GM13977 (cell line): Measurements from ENCODE around the gene HSPA14.
"Not testable (repeated sequence)": the region's sequence is repeated elsewhere in the genome, so short reads cannot be mapped to it uniquely, and the experiment has no call there.

Source experiments
- DNase-seq: peaks from one replicate; pipeline ENCODE4 v3.0.0; 2012; ENCODE audit warnings: low spot score
- CTCF ChIP-seq: IDR thresholded peaks from 2 replicates; pipeline ENCODE4 v1.5.1; 2012; ENCODE audit warnings: mild to moderate bottlenecking, control low read depth; ENCODE audit not compliant: insufficient read depth; ENCODE audit errors: extremely low read depth, missing control alignments
- in situ Hi-C: fragments of 300-500 bp; cut with MboI; formaldehyde crosslinking; loops from one replicate; pipeline ENCODE4 v1.12.0; 2022; ENCODE audit warnings: low sequenced_read_pairs, low pct_unique_long_range_greater_than_20kb, mixed read lengths, inconsistent platforms; ENCODE audit not compliant: unreplicated experiment

The HSPA14 gene

DNA sequence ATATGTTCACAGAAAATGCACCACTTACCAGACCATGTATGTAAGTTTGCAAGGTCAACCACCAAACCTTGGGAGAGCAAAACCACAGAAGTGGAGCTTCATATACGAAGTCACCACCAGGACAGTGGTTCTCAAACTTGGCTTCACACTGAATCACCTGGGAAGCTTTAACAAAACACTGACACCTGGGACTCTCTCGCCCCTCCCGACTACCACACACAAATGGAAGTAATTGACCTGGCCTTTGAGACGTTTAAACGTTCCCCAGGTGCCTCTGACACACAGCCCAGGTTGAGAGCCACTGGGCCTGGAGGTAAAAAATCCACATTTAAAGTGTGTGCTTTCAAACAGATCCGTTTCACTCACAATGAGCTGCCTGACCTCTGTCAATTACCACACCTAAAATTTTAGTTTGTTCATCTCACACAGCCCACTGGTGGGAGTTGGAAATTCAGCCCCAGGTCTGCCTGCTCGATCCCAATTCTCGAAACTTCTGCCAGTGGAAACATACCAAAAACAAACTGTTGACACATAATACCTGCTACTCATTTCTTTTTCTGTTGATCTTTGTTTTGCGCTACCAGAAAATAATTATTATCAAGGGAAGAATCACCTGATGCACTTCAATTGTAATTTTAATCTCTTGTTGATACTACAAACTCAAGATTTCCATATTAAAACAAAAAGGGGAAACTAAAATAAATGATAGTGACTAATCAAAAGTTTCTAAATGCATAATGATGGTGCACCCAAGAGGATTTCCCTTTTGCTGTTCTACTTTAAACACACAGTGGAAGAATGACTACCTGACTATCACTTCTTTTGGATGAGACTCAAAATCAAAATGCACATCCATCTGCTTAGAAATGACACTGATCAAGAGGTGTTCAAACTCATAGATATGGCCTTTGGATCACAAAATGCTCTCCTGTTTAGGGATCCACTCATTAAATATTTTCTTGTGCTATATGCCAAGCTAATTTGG is 26.8 kb upstream of the HSPA14 start:
- no peak for TF ChIP-seq CTCF
- DNase-seq = no peak
- in situ Hi-C loops = no loop called here

DNA sequence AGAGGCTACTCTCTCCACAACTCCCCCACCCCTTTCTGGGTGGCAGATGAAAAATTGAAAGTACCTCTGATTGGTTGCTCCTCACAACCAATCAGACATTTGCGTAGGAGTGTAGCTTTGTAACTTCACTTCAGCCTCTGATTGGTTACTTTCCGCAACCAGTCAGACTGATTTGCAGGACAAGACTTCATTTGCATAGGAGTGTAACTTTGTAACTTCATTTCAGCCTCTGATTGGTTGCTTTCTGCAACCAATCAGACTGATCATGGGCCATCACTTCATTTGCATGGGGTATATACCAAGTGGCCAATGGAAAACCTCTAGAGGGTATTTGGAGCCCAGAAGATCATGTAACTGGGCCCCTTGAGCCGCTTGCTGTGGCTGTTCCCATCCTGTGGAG is 25.8 kb upstream of the HSPA14 start:
- TF ChIP-seq CTCF = no peak
- DNase-seq = no peak
- in situ Hi-C loops = no loop called here

DNA sequence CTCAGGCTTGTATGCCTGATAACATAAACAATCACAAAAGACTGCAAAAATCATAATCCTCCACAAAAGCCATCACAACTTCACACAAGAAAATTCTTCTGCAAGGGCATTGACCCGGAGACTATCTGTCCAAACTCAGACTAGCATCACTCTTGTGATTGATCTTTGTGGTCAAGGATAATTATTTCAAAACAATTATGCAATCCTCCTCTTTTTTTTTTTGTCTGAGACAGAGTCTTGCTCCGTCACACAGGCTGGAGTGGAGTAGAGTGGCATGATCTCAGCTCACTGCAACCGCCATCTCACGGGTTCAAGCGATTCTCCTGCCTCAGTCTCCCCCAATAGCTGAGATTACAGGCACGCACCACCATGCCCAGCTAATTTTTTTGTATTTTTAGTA is 22.4 kb upstream of the HSPA14 start:
- DNase-seq = no peak
- TF ChIP-seq CTCF = no peak
- in situ Hi-C loops = no loop called here

- in situ Hi-C loops, DNase-seq: not testable (repeated sequence)
Observed at GRCh38 chr10:14816717-14817116, 21.4 kb upstream of the HSPA14 start.

DNA sequence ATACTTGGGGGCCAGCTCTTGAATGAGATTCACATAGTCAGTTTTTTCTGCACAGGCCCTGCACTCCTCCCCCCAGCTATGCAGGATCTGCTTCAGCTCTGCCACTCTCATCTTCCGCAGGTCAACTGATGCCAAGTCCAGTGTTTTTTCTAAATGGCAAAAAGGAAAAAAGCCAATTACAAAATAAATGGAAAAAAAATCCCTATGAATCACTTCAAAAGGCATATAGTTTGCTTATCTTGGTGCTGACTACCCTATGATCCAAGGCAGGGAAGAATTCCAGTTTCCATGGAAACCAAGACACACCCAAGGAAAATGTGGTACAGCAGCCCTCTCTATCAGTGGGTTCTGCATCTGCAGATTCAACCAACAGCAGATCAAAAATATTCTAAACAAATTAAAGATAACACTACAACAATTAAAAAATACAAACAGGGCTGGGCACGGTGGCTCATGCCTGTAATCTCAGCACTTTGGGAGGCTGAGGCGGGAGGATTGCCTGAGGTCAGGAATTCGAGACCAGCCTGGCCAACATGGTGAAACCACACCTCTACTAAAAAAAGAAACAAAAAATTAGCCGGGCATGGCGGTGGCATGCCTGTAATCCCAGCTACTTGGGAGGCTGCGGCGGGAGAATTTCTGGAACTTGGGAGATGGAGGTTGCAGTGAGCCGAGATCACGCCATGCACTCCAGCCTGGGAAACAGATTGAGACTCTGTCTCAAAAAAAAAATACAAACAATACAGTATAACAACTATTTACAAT is 17.9 kb upstream of the HSPA14 start:
- no peak for TF ChIP-seq CTCF
- DNase-seq = no peak
- in situ Hi-C loops = loop anchor here (10.0 kb wide), 1 partner anchor 285 kb away; no protein-coding TSS in a partner anchor

DNA sequence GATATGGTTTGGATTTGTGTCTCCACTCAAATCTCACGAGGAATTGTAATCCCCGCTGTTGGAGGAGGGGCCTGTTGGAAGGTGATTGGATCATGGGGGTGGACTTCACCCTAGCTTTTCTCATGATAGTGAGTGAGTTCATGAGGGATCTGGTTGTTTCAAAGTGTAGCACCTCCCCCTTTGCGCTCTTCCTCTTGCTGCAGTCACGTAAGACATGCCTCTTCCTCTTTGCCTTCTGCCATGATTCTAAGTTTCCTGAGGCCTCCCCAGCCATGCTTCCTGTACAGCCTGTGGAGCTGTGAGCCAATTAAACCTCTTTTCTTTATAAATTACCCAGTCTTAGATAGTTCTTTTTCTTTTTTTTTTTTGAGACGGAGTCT is 17.3 kb upstream of the HSPA14 start:
- no peak for TF ChIP-seq CTCF
- DNase-seq = no peak
- in situ Hi-C loops = loop anchor here (10.0 kb wide), 1 partner anchor 286 kb away; no protein-coding TSS in a partner anchor
